Measurements from ENCODE around the gene ELF5. TPM values are rescaled to one million over a fixed set of nuclear protein-coding genes. Genes with fewer than 3 reads are reported as not detected.

Gene ELF5
- total RNA-seq, 2 experiments from 2014 or later = not detected

DNA sequence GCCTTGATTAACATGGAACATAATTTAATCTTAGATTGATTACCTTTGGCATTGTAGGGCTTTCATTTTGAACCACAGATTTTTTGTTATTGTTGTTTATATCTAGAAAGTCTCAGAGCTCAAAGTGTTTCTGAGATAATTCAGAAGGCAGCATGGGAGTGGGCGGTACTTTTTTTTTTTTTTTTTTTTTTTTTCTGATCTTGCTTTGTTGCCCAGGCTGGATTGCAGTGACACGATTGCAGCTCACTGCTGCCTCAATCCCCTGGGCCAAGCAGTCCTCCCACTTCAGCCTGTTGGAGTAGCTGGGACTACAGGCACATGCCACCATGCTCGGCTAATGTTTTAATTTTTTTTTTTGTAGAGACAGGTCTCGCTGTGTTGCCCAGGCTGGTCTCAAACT lies 53.3 kb downstream of the ELF5 start:
- CTCF ChIA-PET (ENCODE audit: unreplicated experiment) = no interaction called here
- H3K4me2 ChIP-seq (ENCODE audit: low read length) = no peak overlapping the region
- H2AFZ ChIP-seq (ENCODE audit: low read length) = no peak overlapping the region
- intact Hi-C loops (cut with micrococcal nuclease; ENCODE audit: unreplicated experiment) = no loop called here
- H3K27ac ChIP-seq (ENCODE audit: low read depth, low read length, poor library complexity, severe bottlenecking) = no peak overlapping the region
- no peaks in the 10 kb centered on the region for H3K79me2 ChIP-seq (ENCODE audit: insufficient read depth, low read depth, low read length)
- no TSS peak for BruUV-seq (replicated peaks)
- peaks cover 97% of the 10 kb centered on the region for H3K36me3 ChIP-seq (ENCODE audit: insufficient read depth, low read length)
- TF ChIP-seq EZH2phosphoT487 (IDR thresholded peaks at IDR 0.05; ENCODE audit: borderline replicate concordance, low read depth, low read length) = no peak
- TF ChIP-seq, protein P1, sequence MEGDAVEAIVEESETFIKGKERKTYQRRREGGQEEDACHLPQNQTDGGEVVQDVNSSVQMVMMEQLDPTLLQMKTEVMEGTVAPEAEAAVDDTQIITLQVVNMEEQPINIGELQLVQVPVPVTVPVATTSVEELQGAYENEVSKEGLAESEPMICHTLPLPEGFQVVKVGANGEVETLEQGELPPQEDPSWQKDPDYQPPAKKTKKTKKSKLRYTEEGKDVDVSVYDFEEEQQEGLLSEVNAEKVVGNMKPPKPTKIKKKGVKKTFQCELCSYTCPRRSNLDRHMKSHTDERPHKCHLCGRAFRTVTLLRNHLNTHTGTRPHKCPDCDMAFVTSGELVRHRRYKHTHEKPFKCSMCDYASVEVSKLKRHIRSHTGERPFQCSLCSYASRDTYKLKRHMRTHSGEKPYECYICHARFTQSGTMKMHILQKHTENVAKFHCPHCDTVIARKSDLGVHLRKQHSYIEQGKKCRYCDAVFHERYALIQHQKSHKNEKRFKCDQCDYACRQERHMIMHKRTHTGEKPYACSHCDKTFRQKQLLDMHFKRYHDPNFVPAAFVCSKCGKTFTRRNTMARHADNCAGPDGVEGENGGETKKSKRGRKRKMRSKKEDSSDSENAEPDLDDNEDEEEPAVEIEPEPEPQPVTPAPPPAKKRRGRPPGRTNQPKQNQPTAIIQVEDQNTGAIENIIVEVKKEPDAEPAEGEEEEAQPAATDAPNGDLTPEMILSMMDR (conservative IDR thresholded peaks at IDR 0.05; ENCODE audit: low read length) = no peak
- POLR2A ChIA-PET = interaction anchor here (0.6 to 1.3 kb wide), 3 partner anchors 8 to 451 kb away, joined by 4 to 5 read pairs (median 4); no protein-coding TSS in a partner anchor
- H4K20me1 ChIP-seq (ENCODE audit: insufficient read depth, low read length) = no peaks in the 10 kb centered on the region
- no peaks in the 10 kb centered on the region for H3K4me1 ChIP-seq (ENCODE audit: insufficient read depth, low read length, poor library complexity, severe bottlenecking)
- H3K4me3 ChIP-seq (ENCODE audit: low read depth, low read length, poor library complexity, severe bottlenecking) = no peak overlapping the region
- DNase-seq (ENCODE audit: low spot score) = no peak
- no peaks in the 10 kb centered on the region for H3K9me2 ChIP-seq (ENCODE audit: insufficient read depth, low read length)
- no peaks in the 10 kb centered on the region for H3K9me3 ChIP-seq (ENCODE audit: low read length)

DNA sequence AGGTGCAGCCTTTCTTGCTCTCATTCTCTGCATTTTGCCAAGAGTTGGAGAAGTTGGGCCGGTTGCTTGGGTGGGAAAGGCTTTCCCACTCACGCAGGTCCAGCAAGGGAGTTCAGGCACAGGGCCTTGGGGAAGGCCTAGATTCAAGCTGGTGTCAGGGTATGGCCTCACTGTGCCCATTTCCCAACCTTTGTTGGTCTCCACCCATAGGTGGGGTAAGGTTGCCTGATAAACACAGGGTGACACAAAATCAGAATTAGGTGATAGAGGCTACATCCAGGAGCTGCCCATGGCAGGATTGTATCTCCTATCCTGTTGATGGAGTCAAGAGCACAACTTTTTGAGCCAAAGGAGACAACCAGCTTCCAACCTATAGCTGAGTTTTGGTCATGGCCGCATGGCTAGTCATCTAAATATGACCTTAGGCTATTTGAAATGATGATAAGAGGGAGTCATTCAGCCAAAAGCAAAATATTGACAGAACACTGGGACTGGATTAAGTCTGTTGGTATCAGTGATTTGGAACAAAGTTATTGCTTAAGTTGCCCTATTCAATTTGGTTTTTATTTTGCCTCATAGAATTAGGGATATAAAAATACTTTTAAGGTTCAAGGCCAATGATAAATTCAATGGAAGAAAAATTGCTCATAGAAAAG lies 54.0 kb downstream of the ELF5 start:
- Histone ChIP-seq H3K4me3 (ENCODE audit: low read depth, low read length, poor library complexity, severe bottlenecking) (no peak overlapping the region), H3K9me2 (ENCODE audit: insufficient read depth, low read length) (no peaks in the 10 kb centered on the region), H2AFZ (ENCODE audit: low read length) (no peak overlapping the region), H3K36me3 (ENCODE audit: insufficient read depth, low read length) (peaks cover 97% of the 10 kb centered on the region), H3K79me2 (ENCODE audit: insufficient read depth, low read depth, low read length) (no peaks in the 10 kb centered on the region), H3K4me1 (ENCODE audit: insufficient read depth, low read length, poor library complexity, severe bottlenecking) (no peaks in the 10 kb centered on the region), H3K27ac (ENCODE audit: low read depth, low read length, poor library complexity, severe bottlenecking) (no peak overlapping the region), H3K9me3 (ENCODE audit: low read length) (no peaks in the 10 kb centered on the region), H4K20me1 (ENCODE audit: insufficient read depth, low read length) (no peaks in the 10 kb centered on the region), H3K4me2 (ENCODE audit: low read length) (no peak overlapping the region)
- BruUV-seq (replicated peaks) = no TSS peak
- TF ChIP-seq, protein P1 (conservative IDR thresholded peaks at IDR 0.05; ENCODE audit: low read length) = no peak
- no peak for TF ChIP-seq EZH2phosphoT487 (IDR thresholded peaks at IDR 0.05; ENCODE audit: borderline replicate concordance, low read depth, low read length)
- ChIA-PET POLR2A (interaction anchor here (0.6 to 1.3 kb wide), 3 partner anchors 8 to 451 kb away, joined by 4 to 5 read pairs (median 4); no protein-coding TSS in a partner anchor), CTCF (ENCODE audit: unreplicated experiment) (no interaction called here)
- intact Hi-C loops (cut with micrococcal nuclease; ENCODE audit: unreplicated experiment) = no loop called here
- DNase-seq (ENCODE audit: low spot score) = no peak

DNA sequence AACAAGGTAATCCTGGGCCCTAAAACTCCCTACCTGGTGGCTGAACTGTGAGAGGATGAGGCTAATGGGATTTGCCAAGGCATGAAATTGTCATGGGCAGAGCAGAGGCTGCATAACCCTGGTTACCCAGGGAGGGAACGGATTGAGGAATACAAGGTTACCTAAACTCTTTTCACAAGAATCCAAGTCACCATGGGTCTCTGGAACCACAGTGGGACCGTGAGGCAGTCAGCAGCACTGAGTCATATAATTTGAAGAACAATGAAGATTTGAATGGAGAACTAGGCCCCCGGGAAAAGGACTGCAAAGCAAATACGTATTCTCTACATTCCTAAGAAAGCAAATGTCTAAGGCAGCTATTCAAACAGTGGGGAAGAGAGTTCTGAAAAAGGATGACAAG lies 55.1 kb downstream of the ELF5 start:
- no peak for DNase-seq (ENCODE audit: low spot score)
- ChIA-PET CTCF (ENCODE audit: unreplicated experiment) (no interaction called here), POLR2A (no interaction called here)
- Histone ChIP-seq H3K79me2 (ENCODE audit: insufficient read depth, low read depth, low read length) (no peaks in the 10 kb centered on the region), H3K9me2 (ENCODE audit: insufficient read depth, low read length) (no peaks in the 10 kb centered on the region), H4K20me1 (ENCODE audit: insufficient read depth, low read length) (no peaks in the 10 kb centered on the region), H2AFZ (ENCODE audit: low read length) (no peak overlapping the region), H3K4me3 (ENCODE audit: low read depth, low read length, poor library complexity, severe bottlenecking) (no peak overlapping the region), H3K36me3 (ENCODE audit: insufficient read depth, low read length) (peaks cover 97% of the 10 kb centered on the region), H3K9me3 (ENCODE audit: low read length) (no peaks in the 10 kb centered on the region), H3K4me2 (ENCODE audit: low read length) (no peak overlapping the region), H3K27ac (ENCODE audit: low read depth, low read length, poor library complexity, severe bottlenecking) (no peak overlapping the region), H3K4me1 (ENCODE audit: insufficient read depth, low read length, poor library complexity, severe bottlenecking) (no peaks in the 10 kb centered on the region)
- intact Hi-C loops (cut with micrococcal nuclease; ENCODE audit: unreplicated experiment) = no loop called here
- TF ChIP-seq, protein P1 (conservative IDR thresholded peaks at IDR 0.05; ENCODE audit: low read length) = no peak
- no peak for TF ChIP-seq EZH2phosphoT487 (IDR thresholded peaks at IDR 0.05; ENCODE audit: borderline replicate concordance, low read depth, low read length)
- BruUV-seq (replicated peaks) = no TSS peak
